Activated CD4-positive, alpha-beta memory T cell treated with anti-CD3 and anti-CD28 coated beads for 36 hours (primary cell): ENCODE results near the gene ZSWIM1. TPM values are rescaled to one million over a fixed set of nuclear protein-coding genes. Genes with fewer than 3 reads are reported as not detected.
A peak's percentile ranks its signal among the peaks of the same experiment; 100 is the strongest.
"Not testable (repeated sequence)": the region's sequence is repeated elsewhere in the genome, so short reads cannot be mapped to it uniquely, and the experiment has no call there.

ENCODE experiments used
- CTCF ChIA-PET: fragments of 350-600 bp; sonication (Branson Sonifier 250); formaldehyde crosslinking; loops from one replicate; lab custom pipeline; 2021; ENCODE audit warnings: antibody characterized with exemption, inconsistent platforms; lab: Charles Lee
- POLR2A ChIA-PET: fragments of 350-600 bp; sonication (Branson Sonifier 250); formaldehyde crosslinking; loops from one replicate; lab custom pipeline; 2021; ENCODE audit warnings: antibody characterized with exemption; lab: Charles Lee
- DNase-seq: peaks from one replicate; pipeline ENCODE4 v3.0.0-alpha.2; 2020
- H3K27ac Mint-ChIP-seq: one replicate; pipeline ENCODE4 v1.8.0; 2021; ENCODE audit warnings: mixed read lengths
- H3K27me3 Mint-ChIP-seq: one replicate; pipeline ENCODE4 v1.8.0; 2021; ENCODE audit warnings: mixed read lengths
- H3K36me3 Mint-ChIP-seq: one replicate; pipeline ENCODE4 v1.8.0; 2021; ENCODE audit warnings: mixed read lengths
- H3K4me1 Mint-ChIP-seq: one replicate; pipeline ENCODE4 v1.8.0; 2021; ENCODE audit warnings: low read depth, mixed read lengths
- H3K4me3 Mint-ChIP-seq: one replicate; pipeline ENCODE4 v1.8.0; 2021; ENCODE audit warnings: mild to moderate bottlenecking, mixed read lengths
- H3K9me3 Mint-ChIP-seq: one replicate; pipeline ENCODE4 v1.8.0; 2021; ENCODE audit warnings: mixed read lengths
- intact Hi-C: fragments of 100-400 bp; cut with micrococcal nuclease; formaldehyde crosslinking; loops from one replicate; pipeline ENCODE4 v1.15.1; 2023
- total RNA-seq, 2 experiments: library from RNA; stranded (reverse); gene quantifications; one replicate each; pipeline ENCODE4 v1.2.3, GENCODE V29; 2021

The ZSWIM1 gene
- total RNA-seq, 2 experiments from 2014 or later: 7.7 to 8.1 TPM

DNA sequence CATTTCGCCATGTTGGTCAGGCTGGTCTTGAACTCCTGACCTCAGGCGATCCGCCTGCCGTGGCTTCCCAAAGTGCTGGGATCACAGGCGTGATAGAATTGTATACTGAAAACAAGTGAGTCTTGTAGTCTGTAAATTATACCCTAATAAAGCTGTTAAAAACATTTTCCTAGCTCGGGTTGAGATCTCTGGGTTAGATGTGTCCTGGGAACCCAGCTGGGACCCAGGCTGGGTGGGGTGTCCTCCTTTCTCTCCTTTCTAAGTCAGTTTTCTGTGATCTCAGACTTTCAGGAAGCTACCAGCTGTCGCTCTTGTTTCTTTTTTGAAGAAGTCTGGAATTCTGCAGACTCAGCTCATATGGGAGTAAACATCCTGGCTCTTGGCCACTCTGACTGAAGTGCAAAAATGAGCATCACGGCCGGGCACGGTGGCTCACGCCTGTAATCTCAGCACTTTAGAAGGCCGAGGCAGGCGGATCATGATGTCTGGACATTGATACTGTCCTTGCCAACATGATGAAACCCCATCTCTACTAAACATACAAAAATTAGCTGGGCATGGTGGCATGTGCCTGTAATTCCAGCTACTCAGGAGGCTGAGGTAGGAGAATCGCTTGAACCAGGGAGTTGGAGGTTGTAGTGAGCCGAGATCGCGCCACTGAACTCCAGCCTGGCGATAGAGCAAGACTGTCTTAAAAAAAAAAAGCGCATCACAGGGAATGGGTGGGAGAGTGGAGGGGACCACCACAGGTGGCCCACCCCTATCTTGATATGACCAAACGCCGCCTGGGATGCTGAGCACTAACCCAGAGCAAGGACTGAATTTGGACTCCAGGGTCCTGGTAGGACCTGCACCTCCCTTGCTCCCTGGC is 43.6 kb downstream of the ZSWIM1 start:
- POLR2A ChIA-PET: interaction anchor here (1.7 kb wide), 1 partner anchor 10 kb away, joined by 7 read pairs; the partner anchor contains the start of gene PCIF1
- Mint-ChIP-seq H3K9me3 (no peaks in the 10 kb centered on the region), H3K27me3 (peaks cover 10% of the 10 kb centered on the region), H3K36me3 (no peaks in the 10 kb centered on the region), H3K4me1 (peaks cover 3% of the 10 kb centered on the region), H3K27ac (no peak overlapping the region), H3K4me3 (no peak overlapping the region)
- intact Hi-C loops: no loop called here
- no peak for DNase-seq
- CTCF ChIA-PET: interaction anchor here (0.6 to 1.3 kb wide), 2 partner anchors 88 to 118 kb away, joined by 3 to 4 read pairs; no protein-coding TSS in a partner anchor

DNA sequence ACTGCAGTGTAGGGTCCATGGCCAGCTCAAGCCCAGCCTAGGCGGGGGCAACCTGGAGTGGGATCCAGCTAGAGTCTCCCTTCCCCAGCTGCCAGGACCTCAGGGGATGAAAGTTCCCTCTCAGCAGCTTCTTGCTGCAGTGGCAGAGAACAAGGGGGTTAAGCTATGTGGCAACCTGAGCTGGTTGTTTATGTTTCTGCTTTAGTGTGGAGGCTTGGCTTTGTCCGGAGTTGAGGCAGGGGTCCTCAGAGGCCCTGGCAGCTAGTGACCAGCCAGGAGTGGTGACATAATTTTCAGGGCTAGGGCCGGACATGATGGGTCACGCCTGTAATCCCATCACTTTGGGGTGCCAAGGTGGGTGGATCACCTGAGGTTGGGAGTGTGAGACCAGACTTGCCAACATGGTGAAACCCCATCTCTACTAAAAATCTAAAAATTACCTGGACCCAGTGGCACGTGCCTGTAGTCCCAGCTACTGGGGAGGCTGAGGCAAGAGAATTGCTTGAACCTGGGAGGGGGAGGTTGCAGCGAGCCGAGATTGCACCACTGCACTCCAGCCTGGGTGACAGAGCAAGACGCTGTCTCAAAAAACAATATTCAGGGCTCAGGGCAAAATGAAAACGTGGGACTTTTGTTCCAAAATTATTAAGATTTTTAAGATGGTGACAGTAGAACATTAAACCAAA is 44.9 kb downstream of the ZSWIM1 start:
- ChIA-PET CTCF (interaction anchor here (1.5 kb wide), 1 partner anchor 44 kb away, joined by 4 read pairs; no protein-coding TSS in a partner anchor), POLR2A (interaction anchor here (1.7 kb wide), 1 partner anchor 9 kb away, joined by 7 read pairs; the partner anchor contains the start of gene PCIF1)
- no peak for DNase-seq
- Mint-ChIP-seq H3K4me3 (no peak overlapping the region), H3K4me1 (peaks cover 3% of the 10 kb centered on the region), H3K27me3 (peaks cover 2% of the 10 kb centered on the region), H3K9me3 (no peaks in the 10 kb centered on the region), H3K36me3 (no peaks in the 10 kb centered on the region), H3K27ac (no peak overlapping the region)
- intact Hi-C loops: no loop called here

DNA sequence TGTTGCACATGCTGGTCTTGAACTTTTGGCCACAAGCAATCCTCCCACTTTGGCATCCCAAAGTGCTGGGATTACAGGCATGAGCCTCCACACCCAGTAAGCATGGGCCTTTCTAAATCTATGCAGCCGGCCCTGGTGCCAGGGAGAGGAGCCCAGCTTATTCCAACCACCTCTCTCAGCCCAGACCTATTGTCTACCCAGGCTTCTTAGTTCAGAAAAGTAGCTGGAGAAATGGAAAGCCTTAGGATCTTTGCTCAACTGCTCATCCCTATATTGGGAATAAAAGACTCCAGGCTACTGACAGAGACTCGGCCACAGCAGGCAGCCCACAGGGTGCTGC is 45.7 kb downstream of the ZSWIM1 start:
- Mint-ChIP-seq H3K36me3 (no peaks in the 10 kb centered on the region), H3K9me3 (no peaks in the 10 kb centered on the region), H3K4me1 (peaks cover 3% of the 10 kb centered on the region), H3K27ac (no peak overlapping the region), H3K4me3 (no peak overlapping the region), H3K27me3 (peaks cover 1% of the 10 kb centered on the region)
- ChIA-PET POLR2A (no interaction called here), CTCF (interaction anchor here (1.5 kb wide), 1 partner anchor 44 kb away, joined by 4 read pairs; no protein-coding TSS in a partner anchor)
- DNase-seq: no peak
- intact Hi-C loops: no loop called here

DNA sequence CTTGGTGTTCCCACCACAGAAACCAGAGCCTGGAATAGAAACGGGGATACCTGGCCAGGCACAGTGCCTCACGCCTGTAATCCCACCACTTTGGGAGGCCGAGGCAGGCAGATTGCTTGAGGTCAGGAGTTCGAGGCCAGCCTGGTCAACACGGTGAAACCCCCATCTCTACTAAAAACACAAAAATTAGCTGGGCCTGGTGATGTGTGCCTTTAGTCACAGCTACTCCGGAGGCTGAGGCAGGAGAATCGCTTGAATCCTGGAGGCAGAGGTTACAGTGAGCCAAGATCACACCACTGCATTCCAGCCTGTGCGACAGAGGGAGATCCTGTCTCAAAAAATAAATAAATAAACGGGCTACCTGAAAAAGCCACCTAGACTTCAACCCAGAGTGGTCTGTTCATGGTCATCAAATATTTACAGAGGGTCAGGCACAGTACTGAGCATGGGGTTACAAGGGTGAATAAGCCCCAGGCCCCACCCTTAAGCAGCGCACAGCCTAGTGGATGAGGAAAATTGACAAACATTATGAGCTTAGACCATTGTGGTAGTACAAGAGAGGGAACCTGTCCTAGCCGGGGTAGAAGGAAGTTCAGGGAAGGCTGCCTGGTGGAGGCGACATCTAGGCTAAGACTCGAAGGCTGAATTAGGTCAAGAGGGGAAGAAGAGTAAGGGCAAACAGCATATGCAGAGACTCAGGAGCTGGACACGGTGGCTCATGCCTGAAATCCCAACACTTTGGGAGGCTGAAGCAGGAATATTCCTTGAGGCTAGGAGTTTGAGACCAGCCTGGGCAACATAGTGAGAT is 46.2 kb downstream of the ZSWIM1 start:
- ChIA-PET CTCF (interaction anchor here (1.2 kb wide), 1 partner anchor 37 kb away, joined by 4 read pairs; no protein-coding TSS in a partner anchor), POLR2A (no interaction called here)
- no peak overlapping the region for H3K27ac Mint-ChIP-seq
- H3K9me3 Mint-ChIP-seq: no peaks in the 10 kb centered on the region
- intact Hi-C loops: no loop called here
- H3K4me3 Mint-ChIP-seq: no peak overlapping the region
- H3K36me3 Mint-ChIP-seq: no peaks in the 10 kb centered on the region
- DNase-seq: no peak
- H3K27me3 Mint-ChIP-seq: peaks cover 1% of the 10 kb centered on the region
- peaks cover 5% of the 10 kb centered on the region for H3K4me1 Mint-ChIP-seq

DNA sequence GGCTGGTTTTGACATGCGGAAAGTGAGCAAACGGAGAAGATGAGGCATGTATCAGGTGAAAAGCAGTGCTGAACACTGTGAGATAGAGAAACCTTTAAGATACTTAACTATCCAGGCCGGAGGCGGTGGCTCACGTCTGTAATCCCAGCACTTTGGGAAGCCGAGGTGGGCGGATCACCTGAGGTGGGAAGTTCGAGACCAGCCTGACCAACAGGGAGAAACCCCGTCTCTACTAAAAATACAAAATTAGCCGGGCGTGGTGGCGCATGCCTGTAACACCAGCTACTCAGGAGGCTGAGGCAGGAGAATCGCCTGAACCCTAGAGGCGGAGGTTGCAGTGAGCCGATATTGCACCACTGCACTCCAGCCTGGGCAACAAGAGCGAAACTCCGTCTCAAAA is 50.7 kb downstream of the ZSWIM1 start:
- intact Hi-C loops: loop anchor here (10.0 kb wide), 1 partner anchor 433 kb away; no protein-coding TSS in a partner anchor

DNA sequence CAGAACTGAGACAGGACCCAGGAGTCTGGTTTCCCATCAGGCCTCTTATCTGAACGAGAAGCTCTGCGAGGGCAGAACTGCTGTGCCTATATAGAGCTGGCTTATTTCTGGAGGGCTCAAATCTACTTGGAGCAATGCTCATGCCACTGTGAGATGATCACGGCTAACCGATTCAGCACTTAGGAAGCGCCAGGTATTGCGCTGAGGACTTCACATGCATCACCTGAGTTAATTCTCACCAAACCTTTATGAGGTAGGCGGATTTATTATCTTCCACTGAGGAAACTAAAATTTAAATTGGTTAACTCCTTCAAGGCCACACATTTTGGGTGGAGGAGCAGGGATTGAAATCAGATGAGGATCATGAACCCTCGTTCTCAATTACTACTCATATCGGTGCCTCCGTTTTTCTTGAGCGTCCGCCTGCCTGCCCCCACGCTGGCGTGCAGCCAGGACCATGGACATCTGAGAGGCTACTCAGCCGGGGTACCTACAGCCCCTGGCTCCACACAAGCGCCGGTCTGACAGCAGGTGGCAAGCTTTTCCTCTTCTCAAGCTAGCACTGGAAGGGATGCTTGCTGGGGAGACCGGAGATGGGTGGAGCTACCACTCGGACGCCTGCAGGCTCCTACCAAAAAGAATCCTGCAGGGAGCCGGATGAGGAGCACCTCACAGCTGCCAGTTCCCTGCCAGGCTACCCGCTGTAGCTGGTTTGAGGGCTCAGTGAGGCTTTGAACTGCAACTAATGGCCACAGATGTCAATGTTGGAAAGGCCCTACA is 52.4 kb downstream of the ZSWIM1 start:
- peaks cover 16% of the 10 kb centered on the region for H3K36me3 Mint-ChIP-seq
- H3K27me3 Mint-ChIP-seq: no peaks in the 10 kb centered on the region

More for the DNA sequence above, 50.7 kb downstream of the ZSWIM1 start:
- H3K9me3 Mint-ChIP-seq, CTCF ChIA-PET, H3K27ac Mint-ChIP-seq, H3K36me3 Mint-ChIP-seq, DNase-seq, H3K4me3 Mint-ChIP-seq, H3K27me3 Mint-ChIP-seq, POLR2A ChIA-PET: not testable (repeated sequence)
- peaks cover 16% of the 10 kb centered on the region for H3K4me1 Mint-ChIP-seq

DNA sequence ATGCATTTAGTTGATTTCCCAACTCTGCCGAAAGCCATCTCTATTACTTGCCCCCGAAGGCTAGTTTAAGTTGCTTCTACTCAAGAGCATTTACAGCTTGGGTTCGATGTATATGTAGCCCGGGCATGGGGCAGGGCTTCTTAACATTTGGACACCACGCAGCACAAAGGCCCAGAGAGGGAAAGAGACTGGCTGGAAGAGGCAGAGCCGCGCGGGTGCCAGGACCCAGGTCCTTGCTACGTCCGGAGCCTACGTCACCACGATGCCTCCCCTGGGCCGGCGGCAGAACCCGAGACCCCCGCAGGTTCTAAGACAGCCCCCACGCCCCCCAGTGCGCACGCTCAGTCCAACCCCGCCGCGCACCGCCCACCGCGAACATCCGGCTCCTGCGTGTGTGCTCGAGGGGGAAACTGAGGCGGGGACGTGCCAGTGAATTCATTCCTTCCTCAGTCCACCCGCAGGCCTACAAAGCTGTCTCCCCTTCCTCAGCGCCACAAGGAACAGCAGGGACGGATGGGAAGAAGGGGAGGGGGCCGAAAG is 53.1 kb downstream of the ZSWIM1 start:
- H3K9me3 Mint-ChIP-seq: no peaks in the 10 kb centered on the region
- H3K4me1 Mint-ChIP-seq: peaks cover 32% of the 10 kb centered on the region
- DNase-seq: no peak
- ChIA-PET CTCF (interaction anchor here (0.6 to 9.2 kb wide), 15 partner anchors 10 to 135 kb away, joined by 3 to 67 read pairs (median 5); partner anchors contain the start of genes CTSA, TNNC2 and ZNF335), POLR2A (interaction anchor here (0.8 to 3.8 kb wide), 25 partner anchors 9 to 1398 kb away, joined by 3 to 28 read pairs (median 4); partner anchors contain the start of genes ACOT8, CTSA, NEURL2 and UBE2C)
- intact Hi-C loops: loop anchor here (2.0 to 10.0 kb wide), 4 partner anchors 23 to 431 kb away; partner anchors contain the start of genes CTSA, NEURL2 and ZSWIM1
- H3K4me3 Mint-ChIP-seq: peak overlapping the region; percentile 99
- H3K36me3 Mint-ChIP-seq: peaks cover 17% of the 10 kb centered on the region
- no peaks in the 10 kb centered on the region for H3K27me3 Mint-ChIP-seq
- H3K27ac Mint-ChIP-seq: peak overlapping the region; percentile 99

More for the DNA sequence above, 52.4 kb downstream of the ZSWIM1 start:
- ChIA-PET POLR2A (interaction anchor here (1.0 to 3.8 kb wide), 16 partner anchors 8 to 134 kb away, joined by 3 to 28 read pairs (median 6); partner anchors contain the start of genes ACOT8, CTSA, NEURL2 and UBE2C), CTCF (interaction anchor here (0.6 to 9.2 kb wide), 15 partner anchors 11 to 135 kb away, joined by 3 to 67 read pairs (median 5); partner anchors contain the start of genes CTSA, TNNC2, ZNF335 and ZSWIM1)
- H3K27ac Mint-ChIP-seq: peak overlapping the region; percentile 99
- peak; percentile 82 for DNase-seq
- peaks cover 31% of the 10 kb centered on the region for H3K4me1 Mint-ChIP-seq
- intact Hi-C loops: loop anchor here (2.0 to 10.0 kb wide), 4 partner anchors 23 to 431 kb away; partner anchors contain the start of genes CTSA, NEURL2 and ZSWIM1
- H3K4me3 Mint-ChIP-seq: peak overlapping the region; percentile 99
- H3K9me3 Mint-ChIP-seq: no peaks in the 10 kb centered on the region

Other genes starting within 250 kb of the ZSWIM1 start
- gene WFDC9, start 249.9 kb upstream of the ZSWIM1 start, total RNA-seq: not detected
- gene WFDC11, start 211.0 kb upstream of the ZSWIM1 start, total RNA-seq: not detected
- gene WFDC13, start 179.2 kb upstream of the ZSWIM1 start, total RNA-seq: not detected
- gene WFDC10B, start 176.2 kb upstream of the ZSWIM1 start, total RNA-seq: not detected
- gene SPINT4, start 158.9 kb upstream of the ZSWIM1 start, total RNA-seq: not detected
- gene WFDC3, start 89.3 kb upstream of the ZSWIM1 start, total RNA-seq: not detected
- 10 to 100 TPM; 24.9 to 27.0 TPM for gene DNTTIP1, start 89.3 kb upstream of the ZSWIM1 start, total RNA-seq
- gene UBE2C, start 68.6 kb upstream of the ZSWIM1 start, total RNA-seq: 100 to 1,000 TPM; 192 to 196 TPM
- not detected for gene TNNC2, start 53.9 kb upstream of the ZSWIM1 start, total RNA-seq
- 1 to 10 TPM; 1.8 to 2.2 TPM for gene SNX21, start 47.4 kb upstream of the ZSWIM1 start, total RNA-seq
- 10 to 100 TPM; 25.5 to 29.0 TPM for gene ACOT8, start 23.8 kb upstream of the ZSWIM1 start, total RNA-seq
- gene ZSWIM3, start 23.6 kb upstream of the ZSWIM1 start, total RNA-seq: 1 to 10 TPM; 4.7 TPM
- under 1 TPM; 0.50 to 0.63 TPM for gene SPATA25, start 6.4 kb downstream of the ZSWIM1 start, total RNA-seq
- 1 to 10 TPM; 2.3 to 2.5 TPM for gene NEURL2, start 10.0 kb downstream of the ZSWIM1 start, total RNA-seq
- 10 to 100 TPM; 49.8 to 54.8 TPM for gene CTSA, start 10.1 kb downstream of the ZSWIM1 start, total RNA-seq
- gene PLTP, start 30.9 kb downstream of the ZSWIM1 start, total RNA-seq: 1 to 10 TPM; 9.4 to 9.5 TPM
- 10 to 100 TPM; 29.9 to 33.0 TPM for gene PCIF1, start 53.5 kb downstream of the ZSWIM1 start, total RNA-seq
- gene ZNF335, start 91.0 kb downstream of the ZSWIM1 start, total RNA-seq: 10 to 100 TPM; 24.1 to 26.0 TPM
- gene MMP9, start 127.7 kb downstream of the ZSWIM1 start, total RNA-seq: under 1 TPM; 0.10 to 0.12 TPM
- gene SLC12A5, start 148.0 kb downstream of the ZSWIM1 start, total RNA-seq: under 1 TPM in 1 of 2 experiments, not detected in 1; 0.97 TPM
- gene NCOA5, start 208.7 kb downstream of the ZSWIM1 start, total RNA-seq: 10 to 100 TPM; 13.1 to 13.7 TPM
- gene CD40, start 237.1 kb downstream of the ZSWIM1 start, total RNA-seq: 1 to 10 TPM; 3.2 to 4.0 TPM